SW 1271 (cell line): ENCODE results near the gene F5.

Experiments used
- DNase-seq, 2 experiments: peaks; one replicate each; lab custom pipeline; 2025; lab: John Stamatoyannopoulos, UW

Gene F5

GRCh38 chr1:169586395-169587255 is at the start of gene F5:
TSS of gene F5 (minus strand) at chr1:169586481. CDS start at chr1:169586386, 95 bp downstream.
- DNase-seq, result no peak

GRCh38 chr1:169634877-169635276 is 48.6 kb upstream of the F5 start:
- no peak for DNase-seq

- DNase-seq, result no peak
Measured at GRCh38 chr1:169634145-169634544, 47.9 kb upstream of the F5 start.

GRCh38 chr1:169631249-169631648 is 45.0 kb upstream of the F5 start:
- DNase-seq, result no peak

GRCh38 chr1:169630006-169630405 is 43.7 kb upstream of the F5 start, which contains the start of gene SELP:
TSS of gene SELP (minus strand) at chr1:169630124. CDS start at chr1:169630074, 50 bp downstream.
- DNase-seq, result no peak

- no peak for DNase-seq
Measured at GRCh38 chr1:169624912-169625311, 38.6 kb upstream of the F5 start.

- DNase-seq, result no peak
Measured at GRCh38 chr1:169624122-169624521, 37.8 kb upstream of the F5 start.

- DNase-seq, result no peak
Measured at GRCh38 chr1:169623132-169623926, 37.0 kb upstream of the F5 start.

GRCh38 chr1:169620565-169620964 is 34.3 kb upstream of the F5 start:
- no peak for DNase-seq

- DNase-seq, result no peak
Measured at GRCh38 chr1:169618367-169618766, 32.1 kb upstream of the F5 start.

GRCh38 chr1:169615803-169616202 is 29.5 kb upstream of the F5 start:
- no peak for DNase-seq

- DNase-seq, result no peak
Measured at GRCh38 chr1:169610858-169611257, 24.6 kb upstream of the F5 start.

GRCh38 chr1:169610108-169610507 is 23.8 kb upstream of the F5 start:
- no peak for DNase-seq

- DNase-seq, result no peak
Measured at GRCh38 chr1:169608226-169608625, 21.9 kb upstream of the F5 start.

GRCh38 chr1:169604781-169605560 is 18.7 kb upstream of the F5 start:
- no peak for DNase-seq

- peak in 1 of 2 experiments; percentile 1 for DNase-seq
Measured at GRCh38 chr1:169601096-169601881, 15.0 kb upstream of the F5 start.

- DNase-seq, result no peak
Measured at GRCh38 chr1:169595764-169596711, 9.8 kb upstream of the F5 start.

- DNase-seq, result no peak
Measured at GRCh38 chr1:169594391-169594790, 8.1 kb upstream of the F5 start.

- DNase-seq, result no peak
Measured at GRCh38 chr1:169590932-169591331, 4.7 kb upstream of the F5 start.

- no peak for DNase-seq
Measured at GRCh38 chr1:169588785-169589485, 2.7 kb upstream of the F5 start.
